Body of pancreas (tissue), 4 donors: ENCODE measurements around the gene ERBB4.

Source experiments
- POLR2A ChIP-seq, 3 donors: fragments of 450-650 bp; IDR thresholded peaks; one replicate each; pipeline ENCODE4 v1.6.1; 2016; ENCODE audit warnings: antibody characterized with exemption in 3 of 3, mild to moderate bottlenecking in 2 of 3
- TF ChIP-seq, protein P1 (sequence below), 7 experiments: fragments of 450-650 bp in 4 of 7; fragments of 200-600 bp in 3 of 7; sonication (generic) in 3 of 7; IDR thresholded peaks; one replicate each; pipeline ENCODE4 v1.5.1; 2016 to 2019; ENCODE audit warnings: antibody characterized with exemption in 7 of 7

GRCh38 chr2:212495046-212495445 is 43.6 kb downstream of the ERBB4 start:
- TF ChIP-seq, protein P1, sequence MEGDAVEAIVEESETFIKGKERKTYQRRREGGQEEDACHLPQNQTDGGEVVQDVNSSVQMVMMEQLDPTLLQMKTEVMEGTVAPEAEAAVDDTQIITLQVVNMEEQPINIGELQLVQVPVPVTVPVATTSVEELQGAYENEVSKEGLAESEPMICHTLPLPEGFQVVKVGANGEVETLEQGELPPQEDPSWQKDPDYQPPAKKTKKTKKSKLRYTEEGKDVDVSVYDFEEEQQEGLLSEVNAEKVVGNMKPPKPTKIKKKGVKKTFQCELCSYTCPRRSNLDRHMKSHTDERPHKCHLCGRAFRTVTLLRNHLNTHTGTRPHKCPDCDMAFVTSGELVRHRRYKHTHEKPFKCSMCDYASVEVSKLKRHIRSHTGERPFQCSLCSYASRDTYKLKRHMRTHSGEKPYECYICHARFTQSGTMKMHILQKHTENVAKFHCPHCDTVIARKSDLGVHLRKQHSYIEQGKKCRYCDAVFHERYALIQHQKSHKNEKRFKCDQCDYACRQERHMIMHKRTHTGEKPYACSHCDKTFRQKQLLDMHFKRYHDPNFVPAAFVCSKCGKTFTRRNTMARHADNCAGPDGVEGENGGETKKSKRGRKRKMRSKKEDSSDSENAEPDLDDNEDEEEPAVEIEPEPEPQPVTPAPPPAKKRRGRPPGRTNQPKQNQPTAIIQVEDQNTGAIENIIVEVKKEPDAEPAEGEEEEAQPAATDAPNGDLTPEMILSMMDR (IDR thresholded peaks at IDR 0.05), result no peak
- TF ChIP-seq POLR2A (IDR thresholded peaks at IDR 0.05), result no peak
